PC-9 (cell line): Measurements from ENCODE around the gene OCEL1. TPM values are rescaled to one million over a fixed set of nuclear protein-coding genes. Genes with fewer than 3 reads are reported as not detected.

Experiments used
- BruUV-seq: library from RNA; stranded (reverse); fragments of 400-500 nt; replicated peaks from 2 replicates; lab custom pipeline; 2021; lab: Mats Ljungman, UMichigan
- CTCF ChIA-PET: fragments of 300-600 bp; sonication (Branson Sonifier 250); formaldehyde crosslinking; loops from one replicate; lab custom pipeline; 2022; ENCODE audit warnings: antibody characterized with exemption; lab: Charles Lee
- POLR2A ChIA-PET: fragments of 300-600 bp; sonication (Branson Sonifier 250); formaldehyde crosslinking; loops from one replicate; lab custom pipeline; 2022; ENCODE audit warnings: antibody characterized with exemption; ENCODE audit not compliant: unreplicated experiment; lab: Charles Lee
- DNase-seq, 2 experiments: peaks; one replicate each; pipeline versions ENCODE4 v3.0.0 to v3.0.0-alpha.2; 2015 to 2022; ENCODE audit warnings: mixed read lengths in 1 of 2
- H2AFZ ChIP-seq: fragments of 200-600 bp; sonication (generic); 2 replicates; pipeline ENCODE4 v1.8.1; 2017; ENCODE audit warnings: antibody characterized with exemption
- H3F3A ChIP-seq: fragments of 200-600 bp; sonication (generic); 2 replicates; pipeline ENCODE4 v1.8.1; 2017; ENCODE audit warnings: antibody characterized with exemption, mild to moderate bottlenecking, low read depth; ENCODE audit not compliant: insufficient read depth
- H3K27ac ChIP-seq: fragments of 200-600 bp; sonication (generic); 2 replicates; pipeline ENCODE4 v1.6.1; 2016; ENCODE audit warnings: mixed run types
- H3K27me3 ChIP-seq: fragments of 200-600 bp; sonication (generic); 2 replicates; pipeline ENCODE4 v1.6.1; 2016; ENCODE audit warnings: low read depth, mixed run types; ENCODE audit not compliant: insufficient read depth
- H3K36me3 ChIP-seq: fragments of 200-600 bp; sonication (generic); 2 replicates; pipeline ENCODE4 v1.6.1; 2016; ENCODE audit warnings: low read depth, mixed run types
- H3K4me1 ChIP-seq: fragments of 200-600 bp; sonication (generic); replicated peaks from 2 replicates; pipeline ENCODE4 v1.6.1; 2016; ENCODE audit warnings: mixed run types; ENCODE audit not compliant: insufficient read depth
- H3K4me2 ChIP-seq: fragments of 200-600 bp; sonication (generic); 2 replicates; pipeline ENCODE4 v1.6.1; 2017; ENCODE audit warnings: mixed run types
- H3K4me3 ChIP-seq: fragments of 200-600 bp; sonication (generic); 2 replicates; pipeline ENCODE4 v1.6.1; 2016; ENCODE audit warnings: mixed run types
- H3K79me2 ChIP-seq: fragments of 200-600 bp; sonication (generic); 2 replicates; pipeline ENCODE4 v1.6.1; 2017; ENCODE audit warnings: low read depth, mixed run types
- H3K9me2 ChIP-seq: fragments of 200-600 bp; sonication (generic); 2 replicates; pipeline ENCODE4 v1.8.1; 2017; ENCODE audit warnings: mild to moderate bottlenecking; ENCODE audit not compliant: insufficient read depth
- H3K9me3 ChIP-seq: fragments of 200-600 bp; sonication (generic); 2 replicates; pipeline ENCODE4 v1.8.1; 2016; ENCODE audit warnings: low read depth; ENCODE audit not compliant: insufficient read depth
- H4K20me1 ChIP-seq: fragments of 200-600 bp; sonication (generic); 2 replicates; pipeline ENCODE4 v1.8.1; 2017; ENCODE audit not compliant: insufficient read depth
- EZH2 ChIP-seq: fragments of 200-600 bp; sonication (generic); IDR thresholded peaks from 2 replicates; pipeline ENCODE4 v1.8.0; 2017; ENCODE audit warnings: antibody characterized with exemption, low read depth
- intact Hi-C: fragments of 100-400 bp; cut with micrococcal nuclease; formaldehyde crosslinking; loops from one replicate; pipeline ENCODE4 v1.10.0; 2022; ENCODE audit not compliant: unreplicated experiment
- total RNA-seq: library from RNA; stranded (reverse); gene quantifications from 2 replicates; pipeline ENCODE4 v1.2.3, GENCODE V29; 2021
- TF ChIP-seq, protein P1 (sequence below): fragments of 200-600 bp; sonication (generic); conservative IDR thresholded peaks from 2 replicates; pipeline ENCODE4 v1.6.1; 2017; ENCODE audit warnings: mixed run types, antibody characterized with exemption, mild to moderate bottlenecking, moderate library complexity

The OCEL1 gene
- total RNA-seq, 1 experiment from 2014 or later, result 30.6 TPM

DNA sequence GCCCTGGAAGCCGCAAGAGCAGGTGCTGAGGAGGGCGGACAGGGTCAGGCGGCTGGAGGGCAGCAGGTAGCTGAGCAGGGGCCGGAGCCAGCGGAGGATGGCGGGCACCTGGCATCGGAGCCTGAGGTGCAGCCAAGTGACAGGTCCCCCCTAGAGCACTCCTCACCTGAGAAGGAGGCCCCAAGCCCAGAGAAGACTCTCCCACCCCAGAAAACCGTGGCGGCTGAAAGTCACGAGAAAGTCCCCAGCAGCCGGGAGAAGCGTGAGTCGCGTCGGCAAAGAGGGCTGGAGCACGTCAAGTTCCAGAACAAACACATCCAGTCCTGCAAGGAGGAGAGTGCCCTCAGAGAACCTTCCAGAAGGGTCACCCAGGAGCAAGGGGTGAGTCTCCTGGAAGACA, 31.4 kb upstream of the OCEL1 start:
- H3K9me3 ChIP-seq, result no peaks in the 10 kb centered on the region
- no peak overlapping the region for H2AFZ ChIP-seq
- H3K4me1 ChIP-seq, result no peaks in the 10 kb centered on the region
- H3K79me2 ChIP-seq, result no peaks in the 10 kb centered on the region
- H3K27ac ChIP-seq, result no peak overlapping the region
- H3K27me3 ChIP-seq, result no peaks in the 10 kb centered on the region
- 0 out of 2 replicates have a peak, but pooled peaks cover 3% of the 10 kb centered on the region for H4K20me1 ChIP-seq
- no peaks in the 10 kb centered on the region for H3K9me2 ChIP-seq
- BruUV-seq, result no TSS peak
- no peak overlapping the region for H3K4me2 ChIP-seq
- TF ChIP-seq, protein P1, sequence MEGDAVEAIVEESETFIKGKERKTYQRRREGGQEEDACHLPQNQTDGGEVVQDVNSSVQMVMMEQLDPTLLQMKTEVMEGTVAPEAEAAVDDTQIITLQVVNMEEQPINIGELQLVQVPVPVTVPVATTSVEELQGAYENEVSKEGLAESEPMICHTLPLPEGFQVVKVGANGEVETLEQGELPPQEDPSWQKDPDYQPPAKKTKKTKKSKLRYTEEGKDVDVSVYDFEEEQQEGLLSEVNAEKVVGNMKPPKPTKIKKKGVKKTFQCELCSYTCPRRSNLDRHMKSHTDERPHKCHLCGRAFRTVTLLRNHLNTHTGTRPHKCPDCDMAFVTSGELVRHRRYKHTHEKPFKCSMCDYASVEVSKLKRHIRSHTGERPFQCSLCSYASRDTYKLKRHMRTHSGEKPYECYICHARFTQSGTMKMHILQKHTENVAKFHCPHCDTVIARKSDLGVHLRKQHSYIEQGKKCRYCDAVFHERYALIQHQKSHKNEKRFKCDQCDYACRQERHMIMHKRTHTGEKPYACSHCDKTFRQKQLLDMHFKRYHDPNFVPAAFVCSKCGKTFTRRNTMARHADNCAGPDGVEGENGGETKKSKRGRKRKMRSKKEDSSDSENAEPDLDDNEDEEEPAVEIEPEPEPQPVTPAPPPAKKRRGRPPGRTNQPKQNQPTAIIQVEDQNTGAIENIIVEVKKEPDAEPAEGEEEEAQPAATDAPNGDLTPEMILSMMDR, result no peak
- no peak for TF ChIP-seq EZH2
- 0 out of 2 replicates have a peak, but pooled peaks cover 11% of the 10 kb centered on the region for H3K36me3 ChIP-seq
- no peak overlapping the region for H3K4me3 ChIP-seq
- CTCF ChIA-PET, result no interaction called here
- intact Hi-C loops, result no loop called here
- POLR2A ChIA-PET, result no interaction called here
- DNase-seq, result no peak
- no peaks in the 10 kb centered on the region for H3F3A ChIP-seq

DNA sequence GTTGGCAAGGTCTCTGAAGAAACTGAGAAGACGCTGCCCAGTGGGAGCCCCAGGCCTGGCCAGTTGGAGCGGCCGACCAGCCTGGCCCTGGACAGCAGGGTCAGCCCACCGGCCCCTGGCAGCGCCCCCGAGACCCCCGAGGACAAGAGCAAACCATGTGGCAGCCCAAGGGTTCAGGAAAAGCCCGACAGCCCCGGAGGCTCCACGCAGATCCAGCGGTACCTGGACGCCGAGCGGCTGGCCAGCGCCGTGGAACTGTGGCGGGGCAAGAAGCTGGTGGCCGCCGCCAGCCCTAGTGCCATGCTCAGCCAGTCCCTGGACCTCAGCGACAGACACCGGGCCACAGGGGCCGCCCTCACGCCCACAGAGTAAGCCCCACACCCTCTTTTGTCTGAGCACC, 30.9 kb upstream of the OCEL1 start:
- no TSS peak for BruUV-seq
- Histone ChIP-seq H2AFZ (no peak overlapping the region), H3K4me1 (no peaks in the 10 kb centered on the region), H3K79me2 (no peaks in the 10 kb centered on the region), H3F3A (no peaks in the 10 kb centered on the region; the same call in 1 of the 2 replicates), H3K4me3 (no peak overlapping the region), H3K4me2 (no peak overlapping the region), H3K9me2 (no peaks in the 10 kb centered on the region), H3K27ac (no peak overlapping the region), H4K20me1 (0 out of 2 replicates have a peak, but pooled peaks cover under 1% of the 10 kb centered on the region), H3K27me3 (no peaks in the 10 kb centered on the region), H3K9me3 (no peaks in the 10 kb centered on the region), H3K36me3 (0 out of 2 replicates have a peak, but pooled peaks cover 11% of the 10 kb centered on the region)
- TF ChIP-seq EZH2, result no peak
- TF ChIP-seq, protein P1, result no peak
- POLR2A ChIA-PET, result no interaction called here
- CTCF ChIA-PET, result no interaction called here
- intact Hi-C loops, result no loop called here
- no peak for DNase-seq

DNA sequence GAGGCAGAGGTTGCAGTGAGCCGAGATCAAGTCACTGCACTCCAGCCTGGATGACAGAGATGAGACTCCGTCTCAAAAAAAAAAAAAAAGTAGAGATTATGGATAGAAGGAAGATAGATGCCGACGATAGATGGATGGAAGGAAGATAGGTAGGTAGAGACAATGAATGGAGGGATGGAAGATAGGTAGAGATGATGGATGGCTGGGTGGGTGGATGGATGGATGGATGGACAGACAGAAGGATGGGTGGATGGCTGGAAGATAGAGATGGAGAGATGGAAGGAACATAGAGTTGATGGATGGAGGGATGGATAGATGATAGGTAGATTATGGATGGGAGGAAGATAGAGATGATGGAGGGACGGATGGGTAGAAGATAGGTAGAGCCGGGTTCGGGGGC, 29.4 kb upstream of the OCEL1 start:
- H3K79me2 ChIP-seq, result no peaks in the 10 kb centered on the region
- H4K20me1 ChIP-seq, result no peaks in the 10 kb centered on the region
- H3K4me2 ChIP-seq, result no peak overlapping the region
- ChIA-PET CTCF (no interaction called here), POLR2A (no interaction called here)
- no peaks in the 10 kb centered on the region for H3K4me1 ChIP-seq
- 0 out of 2 replicates have a peak, but pooled peaks cover 10% of the 10 kb centered on the region for H3K36me3 ChIP-seq
- no TSS peak for BruUV-seq
- no peaks in the 10 kb centered on the region for H3K27me3 ChIP-seq
- intact Hi-C loops, result no loop called here
- no peak overlapping the region for H3K4me3 ChIP-seq
- H3F3A ChIP-seq, result peaks cover 7% of the 10 kb centered on the region
- no peak overlapping the region for H3K27ac ChIP-seq
- no peak overlapping the region for H2AFZ ChIP-seq
- H3K9me2 ChIP-seq, result no peaks in the 10 kb centered on the region
- no peak for TF ChIP-seq EZH2
- TF ChIP-seq, protein P1, result no peak
- no peaks in the 10 kb centered on the region for H3K9me3 ChIP-seq
- no peak for DNase-seq
